ENCODE results near the gene MGAT3. TPM values are rescaled to one million over a fixed set of nuclear protein-coding genes. Genes with fewer than 3 reads are reported as not detected.
A peak's percentile ranks its signal among the peaks of the same experiment; 100 is the strongest.

MGAT3 gene
- total and polyA plus RNA-seq, 2 of the 8 experiments (the other 6 are each of a cell fraction or from before 2014, with no cell fraction given): 4.3 to 9.2 TPM

GRCh38 chr22:39471381-39472141, 14.7 kb downstream of the MGAT3 start:
- no peaks in the 10 kb centered on the region for H3K27me3 ChIP-seq (replicated peaks in 1 of 4; ENCODE audit: control insufficient read depth in 3 of 4, extremely low read depth in 1 of 4, insufficient read depth in 3 of 4, low read length in 3 of 4)
- H3K18ac ChIP-seq (ENCODE audit: extremely low read depth, low read length): 0 out of 2 replicates have a peak overlapping the region, but pooled peaks have one; percentile 60
- H3K27ac ChIP-seq (ENCODE audit: low read depth, low read length): no peak overlapping the region
- no peak overlapping the region for H4K8ac ChIP-seq (ENCODE audit: extremely low read depth, insufficient read depth, low read length)
- H2BK15ac ChIP-seq (ENCODE audit: low read length): no peak overlapping the region
- no peak overlapping the region for H3K14ac ChIP-seq (ENCODE audit: insufficient read length)
- WGBS, 2 experiments (ENCODE audit: extremely low coverage in 1 of 2, insufficient coverage in 1 of 2, insufficient read length in 1 of 2, insufficient replicate concordance in 2 of 2, low coverage in 1 of 2, low lambda C conversion rate in 2 of 2, missing lambda C conversion rate in 1 of 2): 65% methylated on average over 10 of the region's 13 CpGs; no CpG with 5 or more reads in 1 of the 2 experiments
- no peak overlapping the region for H2AK5ac ChIP-seq (ENCODE audit: low read depth, low read length)
- peak overlapping the region; percentile 24; the same call in 1 of the 2 replicates for H2BK20ac ChIP-seq (ENCODE audit: low read length)
- H3K23me2 ChIP-seq (ENCODE audit: low read depth, low read length): no peaks in the 10 kb centered on the region
- H4K5ac ChIP-seq (ENCODE audit: insufficient read length, low read depth, low read length): no peak overlapping the region
- H3K9me3 ChIP-seq (ENCODE audit: insufficient read depth in 2 of 2, low read depth in 1 of 2, low read length in 1 of 2): no peaks in the 10 kb centered on the region
- no peak for TF ChIP-seq YY1 (IDR thresholded peaks at IDR 0.05; ENCODE audit: low read depth, low read length)
- TF ChIP-seq SUZ12 (IDR thresholded peaks at IDR 0.05; ENCODE audit: low read length): no peak
- TF ChIP-seq HDAC6 (IDR thresholded peaks at IDR 0.05; ENCODE audit: low read depth, low read length): no peak
- no peak for TF ChIP-seq POLR2A (IDR thresholded peaks at IDR 0.05; ENCODE audit: control extremely low read depth in 1 of 2, low read depth in 2 of 2, low read length in 2 of 2)
- TF ChIP-seq POU5F1 (IDR thresholded peaks at IDR 0.05; ENCODE audit: low read depth, low read length): no peak
- TF ChIP-seq CEBPB (IDR thresholded peaks at IDR 0.05; ENCODE audit: low read depth, low read length): no peak
- no peak for TF ChIP-seq GABPA (IDR thresholded peaks at IDR 0.05; ENCODE audit: borderline replicate concordance, insufficient read depth, low read length)
- no peak overlapping the region; a peak in 1 of 8 replicates for H3K4me3 ChIP-seq (ENCODE audit: extremely low read depth in 1 of 4, insufficient read depth in 2 of 4, low read depth in 3 of 4, low read length in 4 of 4)
- peak overlapping the region; percentile 85; the same call in 1 of the 2 replicates for H2BK12ac ChIP-seq (ENCODE audit: low read depth, low read length)
- H3K36me3 ChIP-seq (ENCODE audit: control insufficient read depth in 2 of 4, insufficient read depth in 4 of 4, low read length in 3 of 4): no peaks in the 10 kb centered on the region
- ChIA-PET POLR2A (ENCODE audit: partially characterized antibody) (interaction anchor here (0.6 to 3.8 kb wide), 14 partner anchors 10 to 160 kb away, joined by 3 to 11 read pairs (median 4); partner anchors contain the start of gene ATF4), CTCF (ENCODE audit: partially characterized antibody) (interaction anchor here (0.6 to 5.0 kb wide), 12 partner anchors 10 to 498 kb away, joined by 3 to 18 read pairs (median 11); partner anchors contain the start of gene TAB1)
- H2BK5ac ChIP-seq (ENCODE audit: low read depth, low read length): peak overlapping the region; percentile 92; the same call in 1 of the 2 replicates
- H2BK120ac ChIP-seq (replicated peaks; ENCODE audit: low read depth, low read length): no peak overlapping the region
- H4K91ac ChIP-seq (replicated peaks; ENCODE audit: insufficient read length, low read length): peak overlapping the region; percentile 47
- no peak overlapping the region for H3K4ac ChIP-seq (replicated peaks; ENCODE audit: insufficient read length, low read depth, low read length)
- no peak for FAIRE-seq
- H3K56ac ChIP-seq (replicated peaks; ENCODE audit: insufficient read length, low read depth, low read length): no peak overlapping the region
- no peak overlapping the region for H2AFZ ChIP-seq (ENCODE audit: low read length)
- no peak overlapping the region for H3K23ac ChIP-seq (ENCODE audit: insufficient read length)
- no peak overlapping the region for H3K9ac ChIP-seq (replicated peaks in 1 of 4; ENCODE audit: extremely low read depth in 1 of 4, low read depth in 3 of 4, low read length in 3 of 4)
- peak overlapping the region; percentile 18 to 43 for H3K4me2 ChIP-seq (ENCODE audit: insufficient read depth in 1 of 2, low read depth in 2 of 2, low read length in 2 of 2)
- DNase-seq (ENCODE audit: low read depth in 1 of 2, low spot score in 2 of 2): no peak
- peaks cover 3% of the 10 kb centered on the region for H3K79me1 ChIP-seq (ENCODE audit: low read depth, low read length)
- H3K4me1 ChIP-seq (replicated peaks in 1 of 4; ENCODE audit: control insufficient read depth in 3 of 4, insufficient read depth in 4 of 4, low read length in 3 of 4): peaks cover 16 to 51% (median 39%) of the 10 kb centered on the region in 4 experiments
- no peaks in the 10 kb centered on the region for H3K79me2 ChIP-seq (ENCODE audit: control insufficient read depth in 1 of 2, insufficient read depth in 2 of 2, low read length in 2 of 2)
- peaks cover 0 to 7% of the 10 kb centered on the region in 2 experiments for H4K20me1 ChIP-seq (replicated peaks in 1 of 2; ENCODE audit: control insufficient read depth in 1 of 2, insufficient read depth in 2 of 2, low read length in 2 of 2)

All from H1 (cell line).